GM18507 (cell line): ENCODE data around the gene C1QTNF9.

Experiments
- DNase-seq: peaks from one replicate; pipeline ENCODE4 v3.0.0; 2011; ENCODE audit warnings: low read depth; ENCODE audit not compliant: insufficient read length; ENCODE audit errors: extremely low spot score
- FAIRE-seq: peaks from 2 replicates; lab custom pipeline; 2011; peaks lifted over from hg19 to GRCh38; lab: Jason Lieb, UNC

C1QTNF9 gene

DNA sequence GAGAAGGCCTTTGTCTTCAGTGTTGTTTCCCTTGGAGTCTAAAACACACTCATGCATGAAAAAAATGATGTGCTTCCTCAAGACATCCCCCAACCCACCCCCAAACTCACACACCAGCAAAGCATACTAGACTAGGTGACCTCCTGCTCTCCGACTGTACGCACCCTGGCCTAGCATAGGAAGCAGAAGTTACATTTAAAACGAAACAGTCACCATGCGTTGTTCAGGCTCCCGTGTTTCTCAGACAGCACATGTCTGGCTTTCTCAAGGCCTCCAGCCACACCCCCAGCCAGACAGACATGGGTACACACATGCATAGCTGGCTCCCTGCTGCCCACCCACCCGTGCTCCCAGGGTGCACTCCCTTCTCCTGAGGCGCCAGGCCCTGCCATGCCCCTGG is 28.7 kb upstream of the C1QTNF9 start:
- DNase-seq, result peak; percentile 26
- FAIRE-seq, result peak; percentile 79

DNA sequence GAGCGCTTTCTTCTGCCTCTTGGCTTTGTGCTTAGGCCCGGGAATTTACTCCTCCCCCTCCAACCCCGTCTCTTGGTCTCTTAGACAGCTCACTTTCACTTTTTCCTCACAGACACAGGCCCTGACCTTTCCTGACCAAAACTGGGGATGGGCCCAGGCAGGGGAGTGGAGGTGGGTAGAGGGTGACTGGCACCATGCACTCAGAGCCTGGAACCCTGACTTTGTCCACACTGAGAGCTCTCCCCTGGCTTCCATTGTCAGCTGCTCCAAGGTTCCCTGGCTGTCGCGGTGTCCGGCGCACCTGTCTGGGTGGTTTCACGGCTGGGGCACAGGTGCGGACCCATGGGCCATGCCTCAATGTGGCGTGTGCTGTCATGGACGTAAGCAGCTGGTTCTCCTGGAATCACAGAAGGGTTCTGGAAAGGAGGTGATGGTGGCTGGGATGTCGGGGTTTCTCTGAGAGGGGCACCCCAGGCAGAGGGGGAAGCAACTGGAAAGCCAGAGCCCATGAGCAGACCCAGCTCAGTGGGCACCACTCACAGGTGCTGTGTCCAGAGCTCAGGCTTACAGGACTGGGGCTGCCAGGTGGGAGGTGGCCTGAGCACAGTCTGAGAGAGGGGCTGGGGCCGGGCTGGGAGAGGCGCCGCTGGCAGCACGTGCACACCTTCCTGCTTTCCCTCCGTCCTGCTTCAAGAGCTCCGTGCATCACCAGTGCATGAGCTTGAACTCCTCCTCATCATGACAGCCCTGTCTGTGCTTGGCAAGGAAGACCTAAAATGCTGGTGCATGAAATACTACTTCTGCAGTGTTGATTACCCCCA is 28.0 kb upstream of the C1QTNF9 start:
- DNase-seq (no peak), FAIRE-seq (no peak)

DNA sequence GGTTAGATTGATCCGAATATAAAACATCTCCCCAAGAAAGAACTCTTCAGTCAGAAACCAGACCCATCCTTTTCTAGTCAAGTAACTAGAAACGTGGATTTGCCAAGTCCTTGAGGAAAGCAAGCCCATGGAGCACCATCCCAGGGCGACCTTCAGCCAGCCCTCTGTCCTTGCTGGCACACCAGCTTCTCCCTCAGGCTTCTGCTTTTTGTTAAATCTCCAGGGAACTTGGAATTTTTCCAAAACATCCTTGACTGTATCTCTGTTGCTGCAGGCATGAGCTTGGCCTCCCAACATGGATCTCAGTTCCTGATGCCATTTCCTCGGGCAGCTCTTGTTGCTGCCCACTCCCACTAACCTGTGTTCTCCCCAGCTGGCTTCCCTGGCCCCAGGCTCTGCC is 27.1 kb upstream of the C1QTNF9 start:
- no peak for DNase-seq
- FAIRE-seq, result no peak

DNA sequence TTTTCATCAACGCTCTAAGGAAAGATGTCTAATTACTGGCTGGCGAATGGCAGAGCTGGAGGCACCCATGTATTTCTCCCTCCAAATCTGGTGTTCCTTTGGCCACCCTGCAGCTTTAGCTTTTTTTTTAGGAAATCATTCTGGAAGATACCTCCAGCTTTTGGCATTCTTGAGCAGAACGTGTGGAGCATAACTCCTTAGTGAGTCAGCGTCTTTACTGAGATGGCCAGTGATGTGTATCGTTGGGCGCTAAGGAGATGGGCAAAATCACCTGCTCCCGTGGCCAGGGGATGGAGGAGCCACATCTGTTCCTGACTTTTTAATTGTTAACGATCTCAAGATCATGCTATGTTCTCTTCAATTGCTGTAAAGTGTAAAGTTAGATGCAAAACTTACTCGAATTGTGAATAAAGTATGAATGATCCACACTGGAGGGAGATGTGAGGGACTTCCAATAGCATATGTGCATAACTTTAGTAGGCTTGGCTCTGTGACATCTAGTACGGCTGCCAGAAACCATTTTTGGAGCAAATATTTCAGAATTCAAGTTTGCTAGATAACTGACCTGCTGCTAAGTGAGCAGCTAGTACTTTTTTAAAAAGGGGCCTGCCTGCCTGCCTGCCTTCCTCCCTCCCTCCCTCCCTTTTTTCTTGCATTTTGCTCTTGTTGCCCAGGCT is 24.4 kb upstream of the C1QTNF9 start:
- no peak for FAIRE-seq

DNA sequence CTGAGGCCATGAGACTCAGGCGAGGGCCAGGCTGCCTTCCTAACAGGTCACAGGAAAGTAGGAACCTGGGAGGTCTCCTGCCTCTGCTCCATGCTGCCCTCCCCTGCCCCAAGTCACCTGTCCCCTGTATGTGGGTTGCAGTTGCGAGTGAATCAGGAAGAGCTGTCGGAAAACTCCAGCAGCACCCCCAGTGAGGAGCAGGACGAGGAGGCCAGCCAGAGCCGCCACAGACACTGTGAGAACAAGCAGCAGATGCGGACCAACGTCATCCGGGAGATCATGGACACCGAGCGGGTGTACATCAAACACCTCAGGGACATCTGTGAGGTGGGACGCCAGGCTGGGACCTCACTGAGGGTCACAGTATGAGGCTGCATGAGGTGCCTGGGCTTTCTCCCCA is 22.8 kb upstream of the C1QTNF9 start:
- FAIRE-seq (no peak), DNase-seq (no peak)

More for the DNA sequence above, 24.4 kb upstream of the C1QTNF9 start:
- DNase-seq, result no peak

DNA sequence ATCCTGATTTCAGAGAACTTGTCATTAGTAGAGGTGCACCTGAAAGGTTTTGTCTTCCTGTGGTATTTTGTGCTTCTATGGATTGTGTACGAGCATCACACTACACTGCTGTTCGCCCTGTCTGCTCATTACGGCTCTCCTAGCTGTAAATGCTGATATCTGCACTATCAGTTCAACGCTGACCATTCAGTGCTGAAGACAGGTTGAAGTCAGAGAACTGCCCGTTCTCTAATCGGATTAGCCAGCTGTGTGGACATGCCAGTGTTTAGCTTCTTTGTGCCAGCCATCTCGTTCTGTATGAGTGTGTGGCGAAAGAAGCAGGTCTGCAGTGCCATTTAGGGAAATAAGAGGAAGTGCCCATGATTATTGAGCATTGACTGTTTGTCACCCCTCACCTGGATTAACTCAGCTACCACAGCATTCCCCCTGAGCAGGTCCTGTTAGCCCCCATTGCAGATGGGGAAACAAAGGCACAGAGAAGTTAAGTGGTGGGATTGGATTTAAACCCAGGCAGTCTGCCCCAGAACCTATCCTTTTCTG is 21.6 kb upstream of the C1QTNF9 start:
- DNase-seq (no peak), FAIRE-seq (no peak)

DNA sequence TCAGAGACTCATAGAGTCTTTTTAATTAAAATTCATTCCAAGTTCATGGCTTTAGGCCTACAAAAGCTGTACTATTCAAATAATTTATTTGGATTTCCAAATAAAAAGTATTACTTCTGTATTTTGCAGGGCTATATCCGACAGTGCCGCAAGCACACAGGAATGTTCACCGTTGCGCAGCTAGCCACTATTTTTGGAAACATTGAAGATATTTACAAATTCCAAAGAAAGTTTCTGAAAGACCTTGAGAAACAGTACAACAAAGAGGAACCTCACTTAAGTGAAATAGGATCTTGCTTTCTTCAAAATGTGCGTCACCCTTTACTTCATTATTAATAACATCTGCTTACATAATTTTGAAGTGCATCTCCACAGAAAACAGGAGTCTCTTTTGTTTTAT is 20.5 kb upstream of the C1QTNF9 start:
- no peak for FAIRE-seq

DNA sequence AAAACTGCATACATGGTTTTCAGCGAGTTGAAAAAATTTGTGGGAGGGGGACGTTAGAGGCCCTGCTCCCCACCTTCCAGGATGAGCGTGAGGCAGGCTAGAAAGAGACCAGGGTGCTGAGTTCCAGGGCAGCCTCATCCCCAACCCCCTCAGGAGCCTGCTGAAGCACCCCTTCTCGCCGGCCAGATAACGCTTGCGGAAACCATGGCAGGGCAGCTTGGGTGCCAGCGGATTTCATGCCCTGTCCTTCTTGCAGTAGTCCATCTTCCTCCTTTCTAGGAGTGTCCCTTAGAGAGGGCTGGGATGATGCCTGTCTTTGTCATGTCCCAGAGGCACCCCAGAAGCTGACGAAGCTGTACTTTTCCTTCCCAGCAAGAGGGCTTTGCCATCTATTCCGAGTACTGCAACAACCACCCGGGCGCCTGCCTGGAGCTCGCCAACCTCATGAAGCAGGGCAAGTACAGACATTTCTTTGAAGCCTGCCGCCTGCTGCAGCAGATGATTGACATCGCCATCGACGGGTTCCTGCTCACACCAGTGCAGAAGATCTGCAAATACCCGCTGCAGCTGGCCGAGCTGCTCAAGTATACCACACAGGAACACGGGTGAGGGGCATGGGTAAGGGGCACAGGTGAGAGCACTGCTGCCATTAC is 19.0 kb upstream of the C1QTNF9 start:
- FAIRE-seq (no peak), DNase-seq (no peak)

More for the DNA sequence above, 20.5 kb upstream of the C1QTNF9 start:
- DNase-seq, result no peak

DNA sequence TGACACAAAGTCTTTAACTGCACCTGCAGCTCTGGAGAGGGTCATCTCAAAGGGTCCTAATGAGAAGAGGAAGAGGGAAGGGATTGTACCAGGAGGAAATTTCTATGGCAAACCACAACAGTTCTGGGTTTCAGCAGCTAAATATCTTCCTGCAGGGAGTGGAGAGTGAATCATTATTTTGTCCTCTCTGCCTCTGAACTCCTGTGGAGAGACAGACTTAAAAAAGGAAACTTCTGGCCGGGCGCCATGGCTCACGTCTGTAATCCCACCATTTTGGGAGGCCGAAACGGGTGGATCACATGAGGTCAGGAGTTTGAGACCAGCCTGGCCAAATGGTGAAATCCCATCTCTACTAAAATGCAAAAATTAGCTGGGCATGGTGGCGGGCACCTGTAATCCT is 16.9 kb upstream of the C1QTNF9 start:
- FAIRE-seq, result no peak
- DNase-seq, result no peak

DNA sequence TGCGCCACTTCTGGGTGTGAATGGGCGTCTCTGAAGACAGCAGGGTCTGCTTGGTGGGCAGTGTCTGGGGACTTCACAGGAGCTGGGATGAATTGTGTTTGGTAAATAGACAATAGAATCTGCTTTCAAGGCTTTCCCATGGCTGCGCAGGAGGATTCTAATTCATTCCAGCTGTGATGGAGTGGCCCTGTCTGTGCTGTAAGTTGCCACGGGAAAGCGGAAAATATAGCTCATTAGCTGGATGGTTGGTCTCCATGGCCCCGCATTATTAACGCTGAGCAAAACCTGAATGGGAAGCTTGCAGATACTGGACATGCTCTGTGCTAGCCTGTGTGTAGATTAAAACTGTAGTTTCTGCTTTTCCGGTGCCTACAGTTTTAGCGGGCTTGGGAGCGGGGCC is 15.6 kb upstream of the C1QTNF9 start:
- FAIRE-seq (no peak), DNase-seq (no peak)

DNA sequence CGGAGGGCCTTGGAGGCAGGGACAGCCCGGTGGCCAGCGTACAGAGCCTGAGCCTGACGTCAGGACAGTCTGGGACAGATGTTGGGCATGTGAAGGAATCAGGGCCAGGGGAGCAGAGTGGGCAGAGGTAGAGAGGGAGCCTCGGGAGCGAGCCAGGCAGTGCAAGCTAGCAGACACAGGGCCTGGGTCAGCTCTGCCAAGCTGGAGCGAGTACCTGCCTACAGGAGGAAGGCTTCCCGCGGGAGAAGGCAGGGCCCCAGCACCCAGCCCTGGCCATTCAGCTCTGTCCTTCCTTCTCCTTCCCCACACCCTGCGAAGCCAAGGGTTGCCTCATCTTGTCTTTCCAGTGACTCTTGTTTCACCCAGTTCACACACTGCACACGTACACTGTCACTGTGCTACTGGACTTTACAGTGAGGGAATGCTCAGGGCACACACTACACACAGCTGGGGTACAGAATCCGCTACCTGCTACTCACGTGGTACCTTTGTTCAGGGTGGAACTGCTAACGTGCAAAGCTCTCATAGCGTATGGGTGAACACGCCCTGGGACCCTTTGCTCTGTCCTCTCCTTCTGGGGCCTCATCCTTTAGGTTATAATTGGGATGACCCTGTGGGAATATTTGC is 9.8 kb upstream of the C1QTNF9 start:
- FAIRE-seq (no peak), DNase-seq (no peak)

DNA sequence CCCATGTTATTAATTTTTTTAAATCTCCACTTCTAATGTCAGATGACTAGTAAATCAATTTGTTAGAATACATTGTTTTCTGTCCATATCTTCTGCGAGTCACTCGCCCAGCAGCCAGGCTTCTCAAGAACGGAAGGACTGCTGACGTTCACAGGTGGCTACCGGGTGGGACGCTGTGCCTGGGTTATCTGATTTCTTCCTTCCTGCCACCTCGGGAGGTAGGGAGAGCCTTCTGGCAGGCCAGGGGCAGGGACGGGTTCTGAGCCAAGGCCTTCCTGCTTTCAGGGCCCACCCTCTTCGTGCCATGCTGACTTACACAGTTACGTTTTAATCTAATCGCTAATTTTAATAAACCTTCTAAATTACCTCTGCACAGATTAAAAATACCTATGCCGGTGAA is 7.9 kb upstream of the C1QTNF9 start:
- no peak for DNase-seq
- FAIRE-seq, result no peak

DNA sequence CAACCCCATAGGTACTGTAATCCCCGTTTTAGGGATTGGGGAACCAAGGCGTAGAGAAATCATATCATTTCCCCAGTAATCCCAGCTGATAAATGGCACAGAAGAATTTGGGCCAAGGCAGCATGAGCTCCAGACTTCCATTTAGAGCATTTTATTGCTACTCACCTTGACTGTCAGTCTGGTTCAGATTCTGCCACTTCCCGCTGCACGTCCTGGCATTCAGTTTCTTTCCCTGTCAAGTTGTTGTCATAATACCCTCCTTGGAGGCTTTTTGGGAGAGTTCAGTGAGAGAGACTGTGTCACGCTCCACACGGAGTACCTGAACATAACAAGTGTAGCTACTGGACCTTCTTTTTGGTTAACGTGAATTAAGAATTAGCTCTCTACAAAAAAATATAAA is 7.5 kb upstream of the C1QTNF9 start:
- no peak for FAIRE-seq
- no peak for DNase-seq

DNA sequence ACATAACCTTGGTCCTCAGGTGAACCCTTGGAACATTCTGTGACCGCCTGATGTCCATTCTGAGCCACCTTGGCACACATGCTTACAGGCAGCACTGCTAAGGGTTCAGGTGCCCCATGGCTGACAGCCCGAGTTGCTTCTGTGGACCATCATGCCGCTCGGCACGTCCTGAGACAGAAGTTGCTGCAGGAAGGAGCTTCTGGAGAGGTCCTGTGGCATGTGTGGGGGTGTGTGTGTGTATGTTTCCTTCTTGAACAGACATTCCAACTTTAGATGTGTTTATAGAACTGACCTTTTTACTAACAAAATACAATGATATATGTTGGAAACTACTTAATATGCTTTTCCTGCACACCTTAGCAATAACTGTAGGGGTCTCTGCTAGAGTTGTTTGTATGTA is 4.8 kb upstream of the C1QTNF9 start:
- FAIRE-seq, result no peak
- DNase-seq, result no peak

DNA sequence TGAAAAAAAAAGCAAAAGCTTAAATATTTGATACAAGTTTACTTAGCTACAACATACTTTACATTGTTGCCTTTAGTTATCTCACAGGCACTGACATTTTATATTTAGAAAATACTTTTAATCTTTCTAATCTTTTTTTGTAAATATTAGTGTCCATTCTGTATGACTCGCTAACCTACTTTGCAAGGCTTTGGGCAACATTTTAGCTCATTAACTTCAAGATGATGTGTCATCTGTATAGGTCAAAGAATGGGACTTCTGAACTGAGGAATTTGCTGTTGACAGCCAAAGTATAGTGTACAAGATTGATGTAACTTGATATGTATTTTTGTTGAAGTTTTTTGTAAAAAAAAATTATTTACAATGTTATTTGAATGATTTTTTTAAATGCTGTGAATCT is 2.7 kb upstream of the C1QTNF9 start:
- no peak for DNase-seq
- FAIRE-seq, result no peak

DNA sequence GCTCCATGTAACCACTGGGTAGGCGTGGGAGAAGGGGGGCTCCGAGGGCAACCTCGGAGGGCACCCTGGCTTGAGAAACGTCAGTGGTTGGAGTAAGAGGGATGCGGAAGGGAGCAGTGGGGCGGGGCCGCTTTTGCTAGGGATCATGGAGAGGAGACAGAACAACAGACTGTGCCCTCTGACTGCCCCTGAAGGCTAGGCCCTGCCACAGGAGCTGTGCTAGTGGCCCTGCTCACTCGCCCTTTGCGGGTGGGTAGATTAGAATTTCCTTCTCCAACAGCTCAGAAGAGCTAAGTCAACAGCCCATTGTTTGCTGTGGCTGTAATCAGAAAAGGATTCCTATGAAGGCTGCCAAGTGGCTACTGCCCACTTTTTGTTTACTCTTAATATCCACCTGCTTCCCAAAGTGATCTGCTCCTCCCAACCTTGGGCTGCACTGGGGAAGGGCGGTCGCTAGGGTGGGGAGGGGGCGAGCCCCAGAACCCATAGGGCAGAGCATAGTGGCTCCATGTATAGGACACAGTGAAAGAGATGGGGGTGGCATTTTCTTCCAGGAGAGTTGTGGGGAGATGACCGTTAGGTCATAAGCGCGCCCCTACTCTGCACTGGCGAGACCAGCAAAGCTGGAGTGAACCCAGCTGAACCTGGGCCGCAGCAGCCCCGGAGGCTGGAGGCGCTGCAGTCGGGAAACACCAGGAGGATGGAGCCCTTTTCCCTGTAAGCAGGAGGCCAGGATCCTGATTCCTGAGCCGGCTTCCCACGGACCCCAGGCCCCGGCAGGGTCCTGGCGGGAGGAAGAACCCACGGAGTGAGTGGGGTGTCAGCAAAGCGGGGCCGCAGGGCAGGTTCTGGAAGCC is 1.9 kb upstream of the C1QTNF9 start:
- FAIRE-seq (no peak), DNase-seq (no peak)

DNA sequence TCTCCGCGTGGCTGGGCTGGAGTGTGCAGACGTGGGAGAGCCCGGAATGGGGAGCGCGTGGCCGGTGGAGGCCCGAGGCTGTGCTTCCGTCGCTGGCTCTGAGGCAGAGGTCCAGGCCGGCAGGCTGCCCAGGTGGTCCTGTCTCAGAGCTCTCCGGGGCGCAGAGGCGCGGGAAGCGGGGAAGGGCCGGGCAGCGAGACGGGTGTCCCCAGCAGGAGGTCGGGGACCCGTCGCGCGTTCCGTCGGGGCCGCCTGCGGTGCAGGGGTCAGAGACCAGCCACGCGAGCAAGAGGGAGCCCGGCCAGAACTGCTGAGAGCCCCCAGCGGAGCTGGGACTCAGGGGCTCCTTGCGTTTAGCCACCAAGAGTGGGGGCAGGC is 1.3 kb upstream of the C1QTNF9 start:
- FAIRE-seq, result no peak

DNA sequence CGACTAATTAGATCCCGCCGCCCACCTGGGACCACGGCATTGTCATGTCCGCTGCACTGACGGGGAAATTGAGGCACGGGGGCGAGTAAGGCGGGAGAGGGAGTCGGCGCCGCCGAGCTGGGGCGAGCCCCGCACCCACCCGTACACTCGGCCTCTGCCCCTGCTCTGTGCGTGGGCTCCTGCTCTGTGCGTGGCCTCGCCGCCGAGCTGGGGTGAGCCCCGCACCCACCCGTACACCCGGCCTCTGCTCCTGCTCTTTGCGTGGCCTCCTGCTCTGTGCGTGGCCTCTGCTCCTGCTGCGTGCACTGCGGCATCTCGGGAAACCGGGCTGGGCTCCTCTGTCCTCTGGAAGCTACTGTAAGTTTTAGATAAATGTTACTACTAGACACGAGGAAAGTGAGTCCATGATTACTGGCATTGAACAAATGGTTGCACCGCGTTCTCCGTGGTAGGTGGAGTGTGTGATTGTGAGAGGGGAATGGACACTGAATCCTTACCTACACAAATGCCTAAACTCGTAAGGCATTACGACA is 826 bp upstream of the C1QTNF9 start:
- DNase-seq (no peak), FAIRE-seq (no peak)

More for the DNA sequence above, 1.3 kb upstream of the C1QTNF9 start:
- DNase-seq, result no peak

DNA sequence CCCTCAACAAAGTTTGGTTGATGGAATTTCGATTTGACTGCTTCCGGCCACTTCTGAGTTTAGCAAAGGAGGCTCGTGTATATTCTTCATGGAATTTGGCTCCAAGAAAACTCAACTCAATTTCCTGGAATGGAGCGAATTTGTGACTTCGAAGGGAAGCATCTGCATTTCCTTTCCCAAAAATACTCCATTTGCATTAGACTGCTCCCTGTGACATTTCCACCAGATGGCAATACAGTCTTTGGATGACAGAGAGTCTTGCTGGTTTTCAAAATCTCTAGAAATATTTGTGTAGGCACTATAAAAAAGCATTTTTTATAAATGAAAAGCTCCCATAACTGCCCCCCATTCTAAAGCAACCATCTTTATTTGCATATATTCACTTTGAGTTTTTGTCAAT is 4.1 kb downstream of the C1QTNF9 start:
- DNase-seq, result no peak
- FAIRE-seq, result peak; percentile 67
